GM21529 (cell line): Measurements from ENCODE around the gene MRPL14.
"Not testable (repeated sequence)": the region's sequence is repeated elsewhere in the genome, so short reads cannot be mapped to it uniquely, and the experiment has no call there.

Experiments
- ATAC-seq: cut with Tn5 transposase; IDR thresholded peaks from one replicate; pipeline ENCODE4 v1.9.1; 2021; ENCODE audit not compliant: unreplicated experiment

Gene MRPL14

GRCh38 chr6:44102527-44102926, 24.7 kb downstream of the MRPL14 start:
- ATAC-seq, result no peak

- no peak for ATAC-seq
Measured at GRCh38 chr6:44101832-44102231, 25.4 kb downstream of the MRPL14 start.

- no peak for ATAC-seq
Measured at GRCh38 chr6:44100088-44100550, 27.1 kb downstream of the MRPL14 start.

GRCh38 chr6:44099192-44099591, 28.1 kb downstream of the MRPL14 start:
- ATAC-seq, result no peak

GRCh38 chr6:44097782-44098317, 29.4 kb downstream of the MRPL14 start:
- ATAC-seq, result no peak

- ATAC-seq, result no peak
Measured at GRCh38 chr6:44096612-44097011, 30.6 kb downstream of the MRPL14 start.

- not testable (repeated sequence) for ATAC-seq
Measured at GRCh38 chr6:44095243-44095623, 32.0 kb downstream of the MRPL14 start.

- no peak for ATAC-seq
Measured at GRCh38 chr6:44094403-44095242, 32.6 kb downstream of the MRPL14 start.

- ATAC-seq, result no peak
Measured at GRCh38 chr6:44093750-44094402, 33.4 kb downstream of the MRPL14 start.

GRCh38 chr6:44093066-44093465, 34.2 kb downstream of the MRPL14 start:
- ATAC-seq, result no peak

GRCh38 chr6:44091981-44092884, 35.0 kb downstream of the MRPL14 start:
- ATAC-seq, result no peak

GRCh38 chr6:44091356-44091755, 35.9 kb downstream of the MRPL14 start:
- ATAC-seq, result not testable (repeated sequence)

GRCh38 chr6:44090465-44090864, 36.8 kb downstream of the MRPL14 start:
- no peak for ATAC-seq

- no peak for ATAC-seq
Measured at GRCh38 chr6:44088827-44089590, 38.2 kb downstream of the MRPL14 start.

- no peak for ATAC-seq
Measured at GRCh38 chr6:44087623-44088022, 39.6 kb downstream of the MRPL14 start.

GRCh38 chr6:44086931-44087574, 40.2 kb downstream of the MRPL14 start:
- no peak for ATAC-seq

GRCh38 chr6:44085219-44085618, 42.0 kb downstream of the MRPL14 start:
- ATAC-seq, result no peak

GRCh38 chr6:44084231-44085014, 42.8 kb downstream of the MRPL14 start:
- ATAC-seq, result no peak

- ATAC-seq, result no peak
Measured at GRCh38 chr6:44082872-44083321, 44.4 kb downstream of the MRPL14 start.
